Uterus (tissue), 4 donors: ENCODE measurements around the gene IL32. TPM values are rescaled to one million over a fixed set of nuclear protein-coding genes. Genes with fewer than 3 reads are reported as not detected.
A peak's percentile ranks its signal among the peaks of the same experiment; 100 is the strongest.

Experiments
- DNase-seq, 2 donors: peaks; one replicate each; pipeline ENCODE4 v3.0.0-alpha.2; 2019 to 2020
- H3K27ac ChIP-seq, 2 donors: fragments of 200-600 bp; sonication (generic); 1 replicate in 1 of 2; 2 replicates in 1 of 2; pipeline ENCODE4 v1.5.1; 2016 to 2018
- H3K27me3 ChIP-seq, 2 donors: fragments of 200-600 bp; sonication (generic); one replicate each; pipeline ENCODE4 v1.5.1; 2018 to 2019; ENCODE audit warnings: control low read depth in 1 of 2
- H3K36me3 ChIP-seq, 2 donors: fragments of 200-600 bp; sonication (generic); one replicate each; pipeline ENCODE4 v1.5.1; 2019; ENCODE audit warnings: control low read depth in 1 of 2
- H3K4me1 ChIP-seq, 2 donors: fragments of 200-600 bp; sonication (generic); one replicate each; pipeline ENCODE4 v1.5.1; 2018 to 2019; ENCODE audit warnings: control low read depth in 1 of 2
- H3K4me3 ChIP-seq, 2 donors: fragments of 200-600 bp; sonication (generic); 1 replicate in 1 of 2; 2 replicates in 1 of 2; pipeline ENCODE4 v1.5.1; 2018 to 2019; ENCODE audit warnings: mild to moderate bottlenecking in 1 of 2
- H3K9me3 ChIP-seq, 2 donors: fragments of 200-600 bp; sonication (generic); one replicate each; pipeline ENCODE4 v1.5.1; 2019; ENCODE audit warnings: control low read depth in 1 of 2
- POLR2A ChIP-seq, 2 donors: fragments of 450-650 bp; IDR thresholded peaks; one replicate each; pipeline ENCODE4 v1.6.1; 2016; ENCODE audit warnings: antibody characterized with exemption in 2 of 2, mild to moderate bottlenecking in 1 of 2, moderate library complexity in 1 of 2
- intact Hi-C: fragments of 100-400 bp; cut with DNase I; formaldehyde crosslinking; loops from one replicate; pipeline ENCODE4 v1.15.1; 2023; ENCODE audit warnings: low total_unique reads
- total RNA-seq, 4 donors: library from RNA; depleted of rRNA in 3 of 4; stranded (reverse); fragments of >200 nt in 3 of 4; gene quantifications; one replicate each; pipeline versions ENCODE4 v1.1.0 to v1.2.4, GENCODE V29; 2014 to 2023
- TF ChIP-seq, protein P1 (sequence below), 4 experiments: fragments of 200-600 bp in 2 of 4; fragments of 450-650 bp in 2 of 4; sonication (generic) in 2 of 4; IDR thresholded peaks; one replicate each; pipeline ENCODE4 v1.5.1; 2016 to 2019; ENCODE audit warnings: antibody characterized with exemption in 4 of 4, mild to moderate bottlenecking in 2 of 4, moderate library complexity in 1 of 4
- donor health status: DM: yes; HTN: yes; CAD: no.

Gene IL32
- total RNA-seq, 4 donors from 2014 or later, result 7.5 to 37.1 (median 20.9) TPM

DNA sequence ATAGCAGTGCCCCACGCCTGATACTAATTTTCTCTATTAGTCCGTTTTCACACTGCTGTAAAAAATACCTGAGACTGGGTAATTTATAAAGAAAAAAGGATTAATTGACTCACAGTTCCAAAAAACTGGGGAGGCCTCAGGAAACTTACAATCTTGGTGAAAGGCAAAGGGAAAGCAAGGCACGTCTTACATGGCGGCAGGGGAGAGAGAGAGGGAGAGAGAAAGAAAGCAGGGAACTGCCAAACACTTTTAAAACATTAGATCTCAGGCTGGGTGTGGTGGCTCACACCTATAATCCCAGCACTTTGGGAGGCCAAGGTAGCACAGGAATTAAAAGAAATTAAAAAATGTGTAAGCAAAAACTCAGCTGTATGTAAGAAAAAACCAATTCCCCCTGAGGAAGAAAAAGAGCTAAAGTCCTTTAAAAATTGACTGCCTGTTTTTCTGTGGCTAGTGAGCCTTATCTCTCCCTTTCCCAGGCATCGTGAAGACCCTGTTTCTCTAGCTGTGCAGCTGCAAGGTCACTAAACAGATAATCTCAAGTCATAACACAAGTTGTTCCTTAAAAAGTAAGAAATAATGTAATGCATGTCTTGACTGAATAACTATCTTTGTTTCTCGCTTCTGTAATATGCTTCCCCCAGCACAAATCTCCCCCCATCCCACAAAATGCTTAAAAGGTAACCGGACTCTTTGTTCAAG, 19.7 kb downstream of the IL32 start:
- H3K27ac ChIP-seq, result no peak overlapping the region
- H3K27me3 ChIP-seq, result no peaks in the 10 kb centered on the region
- H3K4me3 ChIP-seq, result no peak overlapping the region
- intact Hi-C loops, result no loop called here
- TF ChIP-seq, protein P1, sequence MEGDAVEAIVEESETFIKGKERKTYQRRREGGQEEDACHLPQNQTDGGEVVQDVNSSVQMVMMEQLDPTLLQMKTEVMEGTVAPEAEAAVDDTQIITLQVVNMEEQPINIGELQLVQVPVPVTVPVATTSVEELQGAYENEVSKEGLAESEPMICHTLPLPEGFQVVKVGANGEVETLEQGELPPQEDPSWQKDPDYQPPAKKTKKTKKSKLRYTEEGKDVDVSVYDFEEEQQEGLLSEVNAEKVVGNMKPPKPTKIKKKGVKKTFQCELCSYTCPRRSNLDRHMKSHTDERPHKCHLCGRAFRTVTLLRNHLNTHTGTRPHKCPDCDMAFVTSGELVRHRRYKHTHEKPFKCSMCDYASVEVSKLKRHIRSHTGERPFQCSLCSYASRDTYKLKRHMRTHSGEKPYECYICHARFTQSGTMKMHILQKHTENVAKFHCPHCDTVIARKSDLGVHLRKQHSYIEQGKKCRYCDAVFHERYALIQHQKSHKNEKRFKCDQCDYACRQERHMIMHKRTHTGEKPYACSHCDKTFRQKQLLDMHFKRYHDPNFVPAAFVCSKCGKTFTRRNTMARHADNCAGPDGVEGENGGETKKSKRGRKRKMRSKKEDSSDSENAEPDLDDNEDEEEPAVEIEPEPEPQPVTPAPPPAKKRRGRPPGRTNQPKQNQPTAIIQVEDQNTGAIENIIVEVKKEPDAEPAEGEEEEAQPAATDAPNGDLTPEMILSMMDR (IDR thresholded peaks at IDR 0.05), result no peak
- TF ChIP-seq POLR2A (IDR thresholded peaks at IDR 0.05), result no peak
- no peak for DNase-seq
- H3K4me1 ChIP-seq, result no peaks in the 10 kb centered on the region
- H3K9me3 ChIP-seq, result no peaks in the 10 kb centered on the region
- no peaks in the 10 kb centered on the region for H3K36me3 ChIP-seq

DNA sequence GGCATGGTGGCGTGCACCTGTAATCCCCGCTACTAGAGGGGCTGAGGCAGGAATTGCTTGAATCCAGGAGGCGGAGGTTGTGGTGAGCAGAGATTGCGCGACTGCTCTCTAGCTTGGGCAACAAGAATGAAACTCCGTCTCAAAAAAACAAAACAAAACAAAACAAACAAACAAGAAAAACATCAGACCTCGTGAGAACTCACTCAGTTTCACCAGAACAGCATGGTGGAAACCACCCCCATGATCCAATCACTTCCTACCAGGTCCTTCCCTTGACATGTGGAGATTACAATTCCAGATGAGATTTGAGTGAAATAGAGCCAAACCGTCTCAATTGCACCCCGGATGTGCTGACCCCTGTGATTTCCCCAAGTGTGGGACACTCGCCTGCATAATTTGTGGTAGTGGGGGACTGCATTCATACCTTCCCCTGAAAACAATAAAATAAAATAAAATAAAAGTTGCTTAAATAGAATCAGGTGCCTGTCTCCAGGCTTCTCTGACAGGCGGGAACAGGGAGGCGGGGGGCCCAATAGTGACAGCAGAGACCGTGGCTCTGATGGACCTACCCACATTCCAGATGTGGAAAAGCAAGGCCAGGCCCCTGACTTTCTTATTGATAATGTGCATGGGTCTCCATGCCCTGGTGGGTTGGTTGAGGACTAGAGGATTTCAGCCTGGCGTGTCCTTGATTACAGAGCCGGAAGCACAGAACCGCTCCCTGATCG, 20.6 kb downstream of the IL32 start:
- H3K4me3 ChIP-seq, result peak overlapping the region in 1 of 2 donors; percentile 2
- H3K27me3 ChIP-seq, result no peaks in the 10 kb centered on the region
- intact Hi-C loops, result no loop called here
- no peaks in the 10 kb centered on the region for H3K36me3 ChIP-seq
- H3K9me3 ChIP-seq, result no peaks in the 10 kb centered on the region
- TF ChIP-seq, protein P1 (IDR thresholded peaks at IDR 0.05), result no peak
- no peak for TF ChIP-seq POLR2A (IDR thresholded peaks at IDR 0.05)
- no peak for DNase-seq
- peak overlapping the region in 1 of 2 donors; percentile 63 for H3K27ac ChIP-seq
- H3K4me1 ChIP-seq, result no peaks in the 10 kb centered on the region

DNA sequence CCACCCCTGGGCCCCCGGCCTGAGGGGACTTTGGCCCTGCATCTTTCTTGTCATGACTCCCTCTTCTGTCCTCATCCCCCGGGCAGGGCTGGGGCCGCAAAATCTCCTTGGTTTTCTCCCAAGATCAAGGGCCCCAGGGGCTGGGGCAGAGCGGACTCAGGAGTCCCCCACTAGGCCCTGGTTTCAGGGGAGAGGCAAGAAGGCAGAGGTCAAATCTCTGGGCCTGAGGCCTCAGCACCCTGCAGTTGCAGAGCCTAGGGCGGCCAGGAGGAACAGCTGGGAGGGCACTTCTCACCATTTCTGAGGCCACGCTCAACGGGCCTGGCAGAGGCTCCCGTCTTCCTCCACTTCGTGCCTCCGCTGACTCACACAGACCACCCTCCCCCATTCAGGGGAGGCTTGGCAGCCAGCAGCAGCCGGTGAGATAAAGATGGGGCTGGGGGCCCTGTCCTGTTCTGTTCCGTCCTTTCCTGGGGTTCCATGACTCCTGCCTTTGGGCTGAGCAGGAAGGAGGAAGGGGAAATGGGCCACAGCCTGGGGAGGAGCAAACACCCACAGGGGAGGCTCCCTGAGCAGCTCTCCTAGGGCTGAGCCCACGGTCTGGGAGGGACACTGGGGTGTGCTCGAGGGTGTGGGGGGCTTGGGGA, 21.3 kb downstream of the IL32 start:
- H3K9me3 ChIP-seq, result no peaks in the 10 kb centered on the region
- H3K4me1 ChIP-seq, result no peaks in the 10 kb centered on the region
- H3K4me3 ChIP-seq, result peak overlapping the region in 1 of 2 donors; percentile 2
- H3K36me3 ChIP-seq, result no peaks in the 10 kb centered on the region
- TF ChIP-seq, protein P1 (IDR thresholded peaks at IDR 0.05), result no peak
- no peak for TF ChIP-seq POLR2A (IDR thresholded peaks at IDR 0.05)
- H3K27me3 ChIP-seq, result no peaks in the 10 kb centered on the region
- DNase-seq, result no peak
- intact Hi-C loops, result no loop called here
- H3K27ac ChIP-seq, result peak overlapping the region; percentile 53 to 63

DNA sequence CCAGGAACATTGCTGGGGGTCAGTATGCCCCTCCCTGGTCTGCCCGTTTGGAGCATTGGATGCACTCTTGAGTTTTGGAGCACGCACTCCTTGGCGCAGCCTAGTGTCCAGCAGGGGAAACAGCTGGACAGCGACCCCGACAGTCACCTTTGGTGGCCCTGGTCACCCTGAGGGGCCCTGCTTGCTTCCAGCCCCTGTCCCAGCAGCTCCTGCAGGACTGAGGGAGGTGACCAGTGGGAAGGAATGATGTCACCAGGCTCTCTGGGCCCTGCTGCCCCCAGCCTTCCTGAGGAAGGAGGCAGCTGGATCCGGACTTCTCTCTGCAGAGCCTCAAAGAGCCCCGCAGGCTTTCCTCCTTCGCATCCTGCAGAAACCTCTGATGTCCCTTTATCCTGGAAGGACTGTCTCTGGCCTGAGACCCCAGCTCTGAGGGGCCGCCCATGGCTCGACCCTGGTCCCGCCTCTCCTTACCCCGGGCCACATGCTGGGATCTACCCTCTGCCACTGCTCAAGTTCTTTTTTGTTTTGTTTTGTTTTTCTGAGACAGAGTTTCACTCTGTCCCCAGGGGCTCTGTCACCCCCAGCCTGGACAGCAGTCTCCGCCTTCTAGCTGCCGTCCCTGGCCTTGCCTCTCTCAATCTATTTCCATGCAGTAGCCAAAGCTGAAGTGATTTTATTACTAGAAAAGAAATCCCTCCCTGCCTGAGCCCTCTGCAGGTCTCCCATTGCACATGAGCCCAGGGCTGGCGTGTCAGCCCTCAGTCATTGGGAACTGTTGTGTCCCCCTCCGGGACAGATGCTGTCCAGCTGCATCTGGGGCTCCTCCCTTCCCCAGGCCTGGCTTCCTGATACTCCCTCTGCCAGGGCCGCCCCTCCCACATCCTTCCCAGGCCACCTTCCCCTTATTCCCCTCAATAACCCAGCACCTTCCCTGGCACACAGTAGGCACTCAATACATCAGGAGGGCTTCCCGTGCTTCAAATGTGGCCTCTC, 22.1 kb downstream of the IL32 start:
- no peaks in the 10 kb centered on the region for H3K9me3 ChIP-seq
- peak in 1 of 2 donors; percentile 41 for DNase-seq
- H3K36me3 ChIP-seq, result no peaks in the 10 kb centered on the region
- H3K4me1 ChIP-seq, result no peaks in the 10 kb centered on the region
- TF ChIP-seq, protein P1 (IDR thresholded peaks at IDR 0.05), result no peak
- no peak for TF ChIP-seq POLR2A (IDR thresholded peaks at IDR 0.05)
- intact Hi-C loops, result no loop called here
- peaks cover 0 to 2% of the 10 kb centered on the region in 2 donors for H3K27me3 ChIP-seq
- H3K27ac ChIP-seq, result peak overlapping the region; percentile 53 to 63
- peak overlapping the region in 1 of 2 donors; percentile 2 for H3K4me3 ChIP-seq
